Activated T-helper 17 cell treated with anti-CD3 and anti-CD28 coated beads, Interleukin-2, amount 50 U/mL, for 72 hours (primary cell): ENCODE measurements around the gene POLD4. TPM values are rescaled to one million over a fixed set of nuclear protein-coding genes. Genes with fewer than 3 reads are reported as not detected.

Experiments
- ATAC-seq: fragments of 150-1000 bp; cut with Tn5 transposase; replicated peaks from 2 replicates; pipeline ENCODE4 v1.10.0; 2021; ENCODE audit warnings: mild to moderate bottlenecking, moderate library complexity
- H3K27ac Mint-ChIP-seq: one replicate; pipeline ENCODE4 v1.8.0; 2022; ENCODE audit warnings: mixed read lengths
- H3K27me3 Mint-ChIP-seq: one replicate; pipeline ENCODE4 v1.8.0; 2022; ENCODE audit warnings: mixed read lengths
- H3K36me3 Mint-ChIP-seq: one replicate; pipeline ENCODE4 v1.8.0; 2022; ENCODE audit warnings: low read depth, mild to moderate bottlenecking, mixed read lengths
- H3K4me1 Mint-ChIP-seq: one replicate; pipeline ENCODE4 v1.8.0; 2022; ENCODE audit warnings: mixed read lengths
- H3K4me3 Mint-ChIP-seq: one replicate; pipeline ENCODE4 v1.8.0; 2022; ENCODE audit warnings: mild to moderate bottlenecking, mixed read lengths
- H3K9me3 Mint-ChIP-seq: one replicate; pipeline ENCODE4 v1.8.0; 2022; ENCODE audit warnings: mixed read lengths
- total RNA-seq, 2 donors: library from RNA; stranded (reverse); gene quantifications; one replicate each; pipeline ENCODE4 v1.2.3, GENCODE V29; 2022

Gene POLD4
- total RNA-seq, 2 donors from 2014 or later: 32.4 to 60.2 TPM

GRCh38 chr11:67355023-67355793 is 1.9 kb upstream of the POLD4 start:
- peak overlapping the region; percentile 95 for H3K4me3 Mint-ChIP-seq
- H3K27me3 Mint-ChIP-seq: no peaks in the 10 kb centered on the region
- H3K27ac Mint-ChIP-seq: peak overlapping the region; percentile 97
- H3K36me3 Mint-ChIP-seq: peaks cover 18% of the 10 kb centered on the region
- no peaks in the 10 kb centered on the region for H3K9me3 Mint-ChIP-seq
- H3K4me1 Mint-ChIP-seq: peaks cover 18% of the 10 kb centered on the region
- ATAC-seq: no peak

GRCh38 chr11:67354075-67355022 is 1.0 kb upstream of the POLD4 start:
- Mint-ChIP-seq H3K4me1 (peaks cover 18% of the 10 kb centered on the region), H3K36me3 (peaks cover 18% of the 10 kb centered on the region), H3K9me3 (no peaks in the 10 kb centered on the region), H3K27me3 (no peaks in the 10 kb centered on the region), H3K27ac (peak overlapping the region; percentile 97), H3K4me3 (peak overlapping the region; percentile 95)
- peak; percentile 29 for ATAC-seq

GRCh38 chr11:67352546-67353316 is 615 bp downstream of the POLD4 start:
- no peaks in the 10 kb centered on the region for H3K27me3 Mint-ChIP-seq

GRCh38 chr11:67351275-67352005 is 1.9 kb downstream of the POLD4 start:
- Mint-ChIP-seq H3K9me3 (no peaks in the 10 kb centered on the region), H3K4me3 (peak overlapping the region; percentile 95), H3K27me3 (no peaks in the 10 kb centered on the region), H3K27ac (peak overlapping the region; percentile 58), H3K36me3 (peaks cover 18% of the 10 kb centered on the region), H3K4me1 (peaks cover 24% of the 10 kb centered on the region)
- ATAC-seq: no peak

More at GRCh38 chr11:67352546-67353316, 615 bp downstream of the POLD4 start:
- no peaks in the 10 kb centered on the region for H3K9me3 Mint-ChIP-seq
- peak overlapping the region; percentile 95 for H3K4me3 Mint-ChIP-seq
- H3K4me1 Mint-ChIP-seq: peaks cover 23% of the 10 kb centered on the region
- H3K27ac Mint-ChIP-seq: peak overlapping the region; percentile 97
- peaks cover 18% of the 10 kb centered on the region for H3K36me3 Mint-ChIP-seq
- ATAC-seq: peak; percentile 42

GRCh38 chr11:67349928-67350465 is 3.3 kb downstream of the POLD4 start:
- H3K4me1 Mint-ChIP-seq: peaks cover 37% of the 10 kb centered on the region
- no peak overlapping the region for H3K4me3 Mint-ChIP-seq
- H3K9me3 Mint-ChIP-seq: no peaks in the 10 kb centered on the region
- no peak for ATAC-seq
- no peaks in the 10 kb centered on the region for H3K27me3 Mint-ChIP-seq
- H3K36me3 Mint-ChIP-seq: peaks cover 18% of the 10 kb centered on the region
- H3K27ac Mint-ChIP-seq: no peak overlapping the region

- Mint-ChIP-seq H3K36me3 (peaks cover 18% of the 10 kb centered on the region), H3K4me1 (peaks cover 35% of the 10 kb centered on the region)
- ATAC-seq: no peak
Observed at GRCh38 chr11:67349457-67349856, 3.9 kb downstream of the POLD4 start.

GRCh38 chr11:67349036-67349435 is 4.3 kb downstream of the POLD4 start:
- Mint-ChIP-seq H3K9me3 (no peaks in the 10 kb centered on the region), H3K4me1 (peaks cover 34% of the 10 kb centered on the region), H3K27me3 (no peaks in the 10 kb centered on the region), H3K27ac (no peak overlapping the region), H3K36me3 (peaks cover 18% of the 10 kb centered on the region), H3K4me3 (no peak overlapping the region)
- ATAC-seq: no peak

More at GRCh38 chr11:67349457-67349856, 3.9 kb downstream of the POLD4 start:
- no peak overlapping the region for H3K4me3 Mint-ChIP-seq
- H3K27me3 Mint-ChIP-seq: no peaks in the 10 kb centered on the region
- H3K27ac Mint-ChIP-seq: no peak overlapping the region
- H3K9me3 Mint-ChIP-seq: no peaks in the 10 kb centered on the region

- no peak overlapping the region for H3K4me3 Mint-ChIP-seq
- no peak overlapping the region for H3K27ac Mint-ChIP-seq
- ATAC-seq: no peak
- H3K27me3 Mint-ChIP-seq: no peaks in the 10 kb centered on the region
- H3K4me1 Mint-ChIP-seq: peaks cover 31% of the 10 kb centered on the region
- H3K9me3 Mint-ChIP-seq: no peaks in the 10 kb centered on the region
- peaks cover 14% of the 10 kb centered on the region for H3K36me3 Mint-ChIP-seq
Observed at GRCh38 chr11:67347964-67348749, 5.2 kb downstream of the POLD4 start.

- peak; percentile 78 for ATAC-seq
- Mint-ChIP-seq H3K4me3 (peak overlapping the region; percentile 69), H3K27me3 (no peaks in the 10 kb centered on the region), H3K4me1 (peaks cover 31% of the 10 kb centered on the region), H3K9me3 (no peaks in the 10 kb centered on the region), H3K36me3 (peaks cover 3% of the 10 kb centered on the region), H3K27ac (peak overlapping the region; percentile 90)
Observed at GRCh38 chr11:67345920-67346819, 7.2 kb downstream of the POLD4 start.

GRCh38 chr11:67345247-67345919 is 8.0 kb downstream of the POLD4 start:
- peak; percentile 72 for ATAC-seq
- H3K27me3 Mint-ChIP-seq: no peaks in the 10 kb centered on the region
- peak overlapping the region; percentile 90 for H3K27ac Mint-ChIP-seq
- peaks cover 31% of the 10 kb centered on the region for H3K4me1 Mint-ChIP-seq
- no peaks in the 10 kb centered on the region for H3K9me3 Mint-ChIP-seq
- H3K36me3 Mint-ChIP-seq: no peaks in the 10 kb centered on the region
- H3K4me3 Mint-ChIP-seq: peak overlapping the region; percentile 69

GRCh38 chr11:67344264-67344663 is 9.1 kb downstream of the POLD4 start:
- H3K4me3 Mint-ChIP-seq: peak overlapping the region; percentile 69
- peak overlapping the region; percentile 83 for H3K27ac Mint-ChIP-seq
- H3K9me3 Mint-ChIP-seq: no peaks in the 10 kb centered on the region
- no peaks in the 10 kb centered on the region for H3K27me3 Mint-ChIP-seq
- no peaks in the 10 kb centered on the region for H3K36me3 Mint-ChIP-seq
- peak; percentile 53 for ATAC-seq
- peaks cover 31% of the 10 kb centered on the region for H3K4me1 Mint-ChIP-seq

GRCh38 chr11:67337257-67337656 is 16.1 kb downstream of the POLD4 start:
- ATAC-seq: no peak
- H3K9me3 Mint-ChIP-seq: no peaks in the 10 kb centered on the region
- no peak overlapping the region for H3K27ac Mint-ChIP-seq
- no peaks in the 10 kb centered on the region for H3K27me3 Mint-ChIP-seq
- H3K4me1 Mint-ChIP-seq: no peaks in the 10 kb centered on the region
- H3K4me3 Mint-ChIP-seq: no peak overlapping the region
- H3K36me3 Mint-ChIP-seq: no peaks in the 10 kb centered on the region
